Subcutaneous adipose tissue (tissue), 4 donors: ENCODE data around the gene RETREG1. TPM values are rescaled to one million over a fixed set of nuclear protein-coding genes. Genes with fewer than 3 reads are reported as not detected.

Experiments used
- CTCF ChIP-seq: fragments of 450-650 bp; IDR thresholded peaks from one replicate; pipeline ENCODE4 v1.5.1; 2016; ENCODE audit warnings: low read depth, mild to moderate bottlenecking, control low read depth, antibody characterized with exemption, moderate library complexity
- total RNA-seq, 4 donors: library from RNA; depleted of rRNA; stranded (reverse); fragments of >200 nt; gene quantifications; one replicate each; pipeline ENCODE4 v1.1.0, GENCODE V29; 2016

RETREG1 gene
- 100 to 1,000 TPM in 1 of 4 donors, 10 to 100 TPM in 3; 71.0 to 131 (median 91.7) TPM for total RNA-seq

GRCh38 chr5:16616536-16617273 is at the start of gene RETREG1:
TSS of gene RETREG1 (minus strand) at chr5:16616997. CDS start at chr5:16616971, 26 bp downstream.
- TF ChIP-seq CTCF: no peak

- no peak for TF ChIP-seq CTCF
Measured at GRCh38 chr5:16666130-16666882, 49.5 kb upstream of the RETREG1 start.

- no peak for TF ChIP-seq CTCF
Measured at GRCh38 chr5:16665601-16666000, 48.8 kb upstream of the RETREG1 start.

- no peak for TF ChIP-seq CTCF
Measured at GRCh38 chr5:16664368-16664767, 47.6 kb upstream of the RETREG1 start.

- TF ChIP-seq CTCF: no peak
Measured at GRCh38 chr5:16663840-16664239, 47.0 kb upstream of the RETREG1 start.

- TF ChIP-seq CTCF: no peak
Measured at GRCh38 chr5:16661713-16662112, 44.9 kb upstream of the RETREG1 start.

GRCh38 chr5:16660982-16661381 is 44.2 kb upstream of the RETREG1 start:
- TF ChIP-seq CTCF: no peak
